GM19351 (cell line): Measurements from ENCODE around the gene MAP2K5.

Experiments
- ATAC-seq: cut with Tn5 transposase; IDR thresholded peaks from one replicate; pipeline ENCODE4 v1.9.1; 2021; ENCODE audit warnings: mild to moderate bottlenecking, moderate library complexity; ENCODE audit not compliant: unreplicated experiment

Gene MAP2K5

DNA sequence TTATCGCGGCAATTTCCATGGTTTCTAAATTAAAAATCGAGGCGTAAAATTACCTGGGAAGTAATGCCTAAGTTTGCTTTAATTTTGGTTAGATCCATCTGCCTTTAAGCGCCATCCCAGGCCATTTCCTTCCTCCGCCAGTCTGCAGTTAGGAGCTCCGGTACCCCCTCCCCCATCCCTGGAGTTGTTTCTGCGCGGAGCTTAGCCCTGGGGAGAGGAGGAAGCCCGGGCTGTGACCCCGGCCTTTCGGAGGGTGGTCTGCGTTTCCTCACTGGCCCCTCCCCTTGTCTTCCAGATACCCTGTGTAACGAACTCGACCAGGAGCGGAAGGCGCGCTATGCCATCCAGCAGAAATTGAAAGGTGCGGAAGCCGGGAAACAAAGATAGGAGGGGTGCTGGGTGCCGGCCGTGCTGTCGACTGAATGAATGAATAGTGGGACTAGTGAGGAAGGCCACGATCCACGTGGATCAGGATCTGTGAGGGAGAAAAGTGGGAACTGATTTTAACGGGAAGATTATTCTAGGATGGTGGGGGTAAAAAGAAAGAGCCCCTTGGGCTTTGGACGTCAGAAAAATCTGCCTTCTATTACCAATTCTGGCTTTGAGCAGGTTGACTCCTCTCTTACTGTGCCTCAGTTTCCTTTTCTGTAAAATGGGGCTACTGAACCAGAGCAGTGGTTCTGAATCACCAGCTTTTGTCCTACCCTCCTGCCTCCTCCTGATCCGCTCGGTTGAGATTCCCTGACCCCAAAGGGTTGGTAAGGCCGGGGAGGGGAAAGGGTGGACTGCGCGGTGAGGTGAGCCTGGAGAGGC, 290.6 kb downstream of the MAP2K5 start:
- ATAC-seq = no peak

DNA sequence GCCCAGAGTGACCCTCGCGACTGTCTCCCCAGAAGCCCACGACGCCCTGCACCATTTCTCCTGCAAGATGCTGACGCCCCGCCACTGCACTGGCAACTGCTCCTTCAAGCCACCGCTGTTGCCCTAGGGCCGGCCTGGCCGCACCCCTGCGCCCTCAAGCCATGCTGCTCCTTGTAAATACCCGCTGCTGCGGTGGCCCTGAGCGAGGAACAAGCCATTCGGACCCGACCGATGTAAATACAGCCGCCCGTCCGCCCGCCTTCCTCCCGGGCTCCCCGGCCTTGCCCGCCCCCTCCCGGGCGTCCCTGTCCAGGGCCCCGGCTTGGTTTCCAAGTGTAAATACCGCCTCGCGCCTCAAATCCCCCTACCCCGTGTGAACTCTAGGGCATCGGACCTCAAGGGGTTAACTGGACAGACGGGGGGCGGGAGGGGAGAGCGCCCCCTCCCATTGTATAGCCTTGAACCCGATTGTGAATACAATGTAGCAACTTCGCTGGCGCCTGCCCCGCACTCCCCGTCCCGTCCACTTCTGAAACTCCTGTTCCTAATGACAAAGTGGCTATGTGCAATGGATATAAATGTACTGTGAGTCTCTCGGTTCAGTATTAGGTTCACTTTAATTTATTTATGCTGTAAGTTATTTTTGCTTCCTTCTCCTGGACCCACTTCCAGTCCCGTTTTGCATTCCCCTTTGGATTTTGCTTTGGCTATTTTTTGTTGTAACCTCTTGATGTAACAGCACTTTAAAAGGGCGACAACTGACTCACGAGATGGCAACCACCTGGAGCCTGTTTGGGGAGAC, 291.4 kb downstream of the MAP2K5 start:
- ATAC-seq = no peak

DNA sequence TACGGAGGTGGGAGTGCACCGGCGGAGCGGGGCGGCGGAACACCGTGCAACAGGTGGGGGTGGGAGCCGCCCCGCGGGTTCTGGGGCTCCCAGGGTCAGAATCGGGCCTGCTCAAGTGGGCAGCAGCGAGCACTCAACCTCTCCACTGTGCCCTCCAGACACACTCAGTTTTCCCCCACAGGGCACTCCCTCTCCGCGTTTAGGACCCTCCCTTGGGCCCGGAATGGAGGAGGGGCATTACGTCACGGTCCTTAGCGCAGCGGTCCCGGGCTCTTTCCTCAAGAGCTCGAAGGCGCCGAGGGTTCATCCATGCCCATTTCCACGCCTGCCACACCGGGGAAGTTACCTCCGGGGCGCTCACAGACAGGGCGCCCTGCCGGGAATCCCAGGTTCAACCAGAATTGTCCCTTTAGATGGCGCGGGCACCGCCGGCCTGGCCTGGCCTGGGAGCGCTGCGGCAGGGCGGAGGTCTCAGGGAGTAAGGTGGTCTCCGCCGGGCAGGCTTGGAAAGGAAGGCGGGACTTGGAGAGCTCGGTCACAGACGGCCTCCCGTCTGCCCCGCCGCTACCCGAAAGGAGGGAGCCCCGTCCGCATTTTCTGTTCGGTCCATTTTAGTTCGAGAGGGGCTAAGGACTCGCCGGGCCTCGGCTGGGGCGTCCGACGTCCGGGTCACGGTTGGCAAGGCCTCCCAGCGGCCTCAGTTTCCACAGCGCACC, 292.2 kb downstream of the MAP2K5 start:
- no peak for ATAC-seq

DNA sequence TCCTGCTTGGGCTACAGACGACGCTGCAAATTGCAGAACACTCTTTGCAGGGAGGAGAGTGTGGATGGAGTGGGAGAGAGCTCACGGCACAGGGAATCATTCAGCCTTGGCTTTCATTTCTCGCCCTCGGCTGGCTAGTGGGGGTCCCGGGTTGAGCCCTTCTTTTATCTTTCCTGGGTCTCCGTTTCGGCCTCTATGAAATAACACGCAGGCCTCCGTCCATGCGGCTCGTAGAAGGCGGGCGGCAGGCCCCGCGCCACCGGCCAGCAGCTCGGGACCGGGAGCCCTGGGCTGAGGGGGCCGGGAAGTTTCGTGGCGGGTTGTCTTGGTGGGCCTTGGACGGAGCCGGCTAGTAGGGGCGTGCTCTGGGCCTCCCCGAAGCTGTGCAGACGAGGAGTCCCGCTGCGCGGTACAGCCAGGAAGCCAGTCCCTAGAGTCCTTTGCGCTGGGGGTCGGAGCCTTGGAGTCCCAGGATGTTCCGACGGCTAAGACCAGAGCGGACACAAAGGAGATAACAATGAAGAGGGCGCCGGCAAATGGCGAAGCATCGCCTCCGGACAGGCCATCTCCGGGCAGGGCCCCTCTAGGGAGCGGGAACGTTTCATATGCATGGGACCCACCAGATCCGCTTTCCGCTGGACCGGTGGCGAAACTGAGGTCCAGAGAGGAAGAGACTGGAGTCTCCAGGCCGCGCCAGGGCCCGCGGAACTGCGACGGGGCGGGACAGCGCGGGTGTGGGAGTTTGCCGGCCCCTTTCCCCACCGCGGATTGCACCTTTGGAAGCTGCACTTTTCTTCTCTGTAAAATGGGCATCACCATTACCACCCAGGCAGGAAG, 293.0 kb downstream of the MAP2K5 start:
- no peak for ATAC-seq

DNA sequence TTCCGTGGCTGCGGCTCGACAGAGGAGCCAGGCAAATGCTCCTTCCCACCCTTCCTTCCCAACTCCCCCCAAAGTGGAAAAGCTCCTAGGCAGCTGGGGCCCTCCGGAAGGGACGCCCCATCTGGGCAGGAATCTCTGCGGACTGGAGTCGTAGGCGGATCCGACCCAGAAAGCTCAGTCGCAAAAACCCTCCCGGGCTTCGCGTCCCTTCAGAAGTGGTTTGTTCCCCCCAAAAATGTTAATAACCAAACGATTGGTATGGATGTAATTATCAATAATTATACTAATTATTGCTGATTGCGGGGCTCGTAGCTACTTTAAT, 293.6 kb downstream of the MAP2K5 start:
- no peak for ATAC-seq

DNA sequence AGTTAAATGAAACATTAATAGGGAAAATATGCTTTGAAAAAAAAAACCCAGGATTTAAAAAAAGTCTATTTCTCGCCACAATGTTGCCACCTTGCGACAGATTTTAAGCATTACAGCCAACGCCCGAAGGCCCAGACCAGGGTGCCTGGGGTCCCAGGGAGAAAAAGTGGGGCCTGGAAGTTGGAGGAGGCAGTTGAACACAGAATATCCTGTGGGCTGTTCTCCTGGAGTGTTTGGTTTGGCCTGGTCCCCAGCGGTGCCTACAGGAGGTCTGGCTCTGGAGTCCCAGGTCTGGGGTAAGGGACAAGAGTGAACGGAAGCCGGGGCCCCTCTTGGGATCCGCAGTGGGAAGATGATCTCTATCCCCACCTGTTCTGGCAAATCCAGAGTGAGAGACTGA, 294.0 kb downstream of the MAP2K5 start:
- no peak for ATAC-seq

DNA sequence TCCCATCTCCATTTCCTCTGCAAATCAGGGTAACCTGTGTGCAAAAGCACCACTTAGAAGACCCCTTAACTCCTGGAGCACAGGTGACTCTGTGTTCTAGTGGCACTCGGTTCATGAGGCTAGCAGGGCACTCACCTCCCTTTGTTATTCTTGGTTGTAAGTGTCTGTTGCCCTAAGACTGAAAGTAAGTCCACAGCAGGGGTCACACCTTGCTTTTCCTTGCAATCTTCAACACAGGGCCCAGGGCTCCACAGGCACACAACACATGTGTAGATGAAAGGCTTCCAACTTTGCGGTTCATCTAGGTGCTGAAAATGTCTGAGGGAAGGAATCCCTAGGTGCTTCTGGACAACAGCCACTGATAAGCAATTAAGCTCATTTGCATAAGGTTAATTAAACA, 294.5 kb downstream of the MAP2K5 start:
- ATAC-seq = no peak

DNA sequence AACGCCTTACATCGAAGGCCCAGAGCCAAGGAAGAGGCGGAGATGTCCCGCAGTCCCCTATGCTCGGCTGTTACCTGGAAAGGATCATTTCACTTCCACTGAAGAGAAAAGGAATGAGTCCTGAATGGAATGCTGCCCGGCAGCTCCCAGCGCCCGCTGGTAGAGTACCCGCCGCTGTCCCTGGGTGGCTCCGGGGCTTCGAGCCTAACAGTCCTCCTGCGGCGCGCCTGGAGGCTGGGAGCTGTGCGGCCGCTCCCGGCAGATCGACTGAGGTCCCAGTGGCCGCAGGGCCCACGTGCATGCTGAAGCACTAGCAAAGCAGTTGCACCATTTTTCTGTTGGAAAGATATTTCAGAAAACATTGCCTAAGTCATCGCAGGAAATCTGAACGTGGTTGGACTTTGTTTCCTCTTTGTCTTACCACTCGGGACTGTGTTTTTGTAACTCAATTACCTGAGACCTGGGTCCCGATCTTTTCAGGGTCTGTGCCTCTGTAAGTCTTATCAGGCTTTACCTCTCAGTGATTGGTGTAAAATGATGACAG, 296.4 kb downstream of the MAP2K5 start:
- no peak for ATAC-seq

DNA sequence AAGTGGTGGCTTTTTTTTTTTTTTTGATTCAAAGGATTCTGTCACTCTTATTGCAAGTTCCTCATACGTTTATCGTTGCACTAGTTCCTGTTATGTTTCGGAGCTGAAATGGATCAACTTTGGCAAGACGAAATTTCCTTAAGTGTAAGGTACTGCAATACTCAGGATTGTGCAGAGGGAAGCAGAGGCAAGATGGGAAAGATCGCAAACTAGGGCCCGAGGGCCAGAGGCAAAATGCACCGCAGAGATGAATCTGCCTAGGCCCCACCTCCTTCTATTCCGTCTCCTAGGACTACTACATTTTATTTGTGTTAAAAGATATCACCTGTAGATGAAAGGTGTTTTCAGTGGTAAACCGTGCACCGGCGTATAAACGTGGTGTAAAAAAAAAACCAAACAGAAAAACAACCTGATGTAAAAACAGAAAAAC, 297.0 kb downstream of the MAP2K5 start:
- no peak for ATAC-seq

DNA sequence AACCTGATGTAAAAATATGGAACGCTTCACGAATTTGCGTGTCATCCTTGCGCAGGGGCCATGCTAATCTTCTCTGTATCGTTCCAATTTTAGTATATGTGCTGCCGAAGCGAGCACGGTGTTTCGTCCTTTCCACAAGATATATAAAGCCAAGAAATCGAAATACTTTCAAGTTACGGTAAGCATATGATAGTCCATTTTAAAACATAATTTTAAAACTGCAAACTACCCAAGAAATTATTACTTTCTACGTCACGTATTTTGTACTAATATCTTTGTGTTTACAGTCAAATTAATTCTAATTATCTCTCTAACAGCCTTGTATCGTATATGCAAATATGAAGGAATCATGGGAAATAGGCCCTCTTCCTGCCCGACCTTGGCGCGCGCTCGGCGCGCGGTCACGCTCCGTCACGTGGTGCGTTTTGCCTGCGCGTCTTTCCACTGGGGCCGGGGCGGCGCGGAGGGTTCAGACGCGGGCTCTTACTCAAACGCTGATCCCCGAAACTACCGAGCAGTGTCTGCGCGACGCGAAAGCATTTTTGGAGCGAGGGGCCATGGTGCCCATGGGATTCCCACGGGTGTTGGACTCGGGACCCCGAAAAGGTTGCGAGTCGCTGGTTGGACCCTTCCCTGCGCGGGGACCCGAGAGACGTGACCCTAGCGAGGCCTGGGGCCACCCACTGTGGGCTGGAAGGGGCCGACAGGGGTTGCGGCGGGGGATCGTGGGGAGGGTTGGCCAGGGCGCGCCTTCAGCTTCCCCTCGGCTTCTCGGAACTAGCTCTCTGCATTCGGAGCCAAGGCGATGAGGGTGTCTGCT, 297.6 kb downstream of the MAP2K5 start, which contains the start of gene RNU6-1:
Gene RNU6-1 (minus strand): TSS at position 117 of the 820 bp plus-strand sequence.
- peak; percentile 78 for ATAC-seq

DNA sequence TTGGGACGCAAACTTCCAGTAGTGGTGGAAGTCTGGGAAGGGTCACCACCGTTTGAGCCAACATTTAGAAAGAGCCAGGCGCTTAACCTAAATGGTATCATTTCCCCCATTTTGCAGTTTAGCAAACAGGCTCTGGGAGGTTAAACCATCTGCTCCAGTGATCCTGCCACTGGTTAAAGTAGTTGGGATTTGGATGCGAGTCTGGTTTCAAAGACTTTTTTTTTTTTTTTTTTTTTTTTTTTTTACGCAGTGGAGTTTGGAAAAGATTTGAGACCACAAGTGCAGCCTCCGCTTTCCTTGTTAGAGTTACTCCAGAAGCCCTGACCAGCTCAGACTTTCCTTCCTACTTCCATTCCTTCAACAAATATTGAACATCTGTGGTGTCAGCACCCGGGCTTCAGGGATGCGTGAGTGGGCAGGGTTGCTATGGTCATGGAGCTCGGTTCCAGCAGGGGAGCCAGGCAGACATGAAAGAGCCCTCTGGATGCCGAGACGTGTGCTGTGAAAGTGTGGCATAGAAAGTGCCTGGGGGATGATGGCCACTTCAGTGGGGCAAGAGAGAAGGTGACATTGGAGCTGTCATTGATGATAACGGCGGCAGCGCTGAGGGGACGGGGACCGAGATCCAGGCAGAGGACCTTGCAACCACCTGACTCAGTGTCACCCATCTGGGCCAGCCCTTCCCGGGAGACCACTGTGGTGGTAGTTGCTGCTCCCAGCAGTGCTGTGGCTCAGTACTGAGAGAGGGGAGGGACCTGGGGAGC, 298.4 kb downstream of the MAP2K5 start:
- ATAC-seq = no peak

DNA sequence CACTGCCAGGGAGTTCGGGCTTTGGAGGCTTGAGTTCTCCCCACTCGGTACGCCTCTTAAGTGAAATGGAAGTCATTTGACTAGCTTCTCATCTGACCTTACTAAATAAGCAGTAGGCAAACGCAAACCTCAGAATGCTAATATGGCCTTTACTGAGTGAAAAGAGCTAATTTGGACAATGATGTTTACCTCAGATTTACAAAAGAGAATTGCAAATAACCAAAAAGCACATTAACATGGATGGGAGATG, 298.9 kb downstream of the MAP2K5 start:
- no peak for ATAC-seq

DNA sequence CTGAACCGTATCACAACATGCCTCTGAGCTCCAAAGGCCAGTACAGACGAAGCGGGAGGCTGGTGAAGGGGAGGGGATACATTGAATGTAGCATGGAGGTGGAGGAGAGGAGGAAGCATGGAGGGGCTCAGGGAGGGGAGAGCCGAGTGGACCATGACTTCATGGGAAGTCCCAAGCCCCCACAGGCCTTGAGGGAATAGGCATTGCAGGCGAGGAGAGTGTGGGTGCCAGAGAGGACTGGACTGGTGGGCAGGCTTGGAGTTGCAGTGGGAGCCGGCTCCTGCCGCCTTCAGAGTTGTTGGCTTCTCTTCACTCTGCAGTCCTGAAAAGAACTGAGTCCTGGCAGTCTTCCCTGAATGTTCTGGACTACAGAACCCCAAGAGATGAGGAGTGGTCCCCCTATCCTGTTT, 300.6 kb downstream of the MAP2K5 start:
- ATAC-seq = no peak

DNA sequence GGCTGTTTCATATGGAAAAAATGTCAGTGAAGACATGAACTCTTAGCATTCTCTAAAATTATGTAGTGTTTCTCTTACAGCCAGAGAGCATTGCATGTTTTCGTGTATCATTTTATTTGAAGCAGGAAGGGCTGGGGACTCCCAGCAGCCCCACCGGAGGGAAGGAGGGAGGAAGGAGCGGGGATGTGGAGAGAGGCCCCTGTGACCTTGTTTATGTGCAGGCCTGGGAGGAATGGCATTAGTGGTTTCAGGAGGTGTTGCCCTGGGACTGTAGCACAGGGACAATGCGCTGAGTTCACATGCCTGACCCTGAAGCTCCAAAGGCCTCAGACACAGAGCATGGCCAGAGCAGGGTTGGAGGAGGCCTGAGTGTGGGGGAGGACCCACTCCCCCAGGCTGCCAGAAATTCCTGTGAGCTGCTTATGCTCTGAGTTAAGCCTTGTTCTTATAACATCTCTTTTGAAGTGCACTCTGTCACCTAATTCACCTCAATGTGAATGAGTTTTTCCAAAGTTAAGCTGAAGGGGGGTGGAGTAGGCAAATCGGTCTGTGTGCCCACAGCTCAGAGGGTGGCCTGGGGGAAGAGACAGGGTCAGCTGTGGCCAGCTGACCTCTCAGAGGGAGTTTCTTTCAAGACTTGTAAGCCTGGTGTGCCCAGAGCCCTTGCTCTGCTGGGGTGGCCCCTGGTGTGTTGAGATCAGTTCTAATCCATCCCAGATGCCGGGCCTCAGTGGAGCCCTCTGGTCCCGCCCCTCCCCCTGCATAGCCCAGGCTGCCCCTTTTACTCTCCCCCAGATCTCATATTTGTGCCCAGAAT, 301.3 kb downstream of the MAP2K5 start:
- ATAC-seq = no peak

DNA sequence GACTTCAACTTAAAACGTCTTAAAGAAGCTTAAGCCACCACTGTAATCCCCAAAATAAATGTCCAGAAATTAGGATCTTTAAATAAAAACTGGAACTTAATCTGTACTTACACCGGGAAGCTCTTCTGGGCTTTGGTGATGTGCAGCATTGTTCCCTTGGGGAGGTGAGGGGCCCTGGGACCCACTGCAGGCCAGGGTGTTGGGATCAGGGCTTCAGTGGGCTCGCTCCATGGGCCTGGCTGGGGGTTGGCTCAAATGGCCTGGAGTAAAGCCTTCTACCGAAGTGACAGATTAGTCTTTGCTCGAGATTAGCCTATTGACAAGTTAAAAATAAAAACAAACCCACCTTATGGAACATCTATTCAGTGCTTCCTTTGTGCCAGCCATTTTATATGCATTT, 303.5 kb downstream of the MAP2K5 start:
- no peak for ATAC-seq

DNA sequence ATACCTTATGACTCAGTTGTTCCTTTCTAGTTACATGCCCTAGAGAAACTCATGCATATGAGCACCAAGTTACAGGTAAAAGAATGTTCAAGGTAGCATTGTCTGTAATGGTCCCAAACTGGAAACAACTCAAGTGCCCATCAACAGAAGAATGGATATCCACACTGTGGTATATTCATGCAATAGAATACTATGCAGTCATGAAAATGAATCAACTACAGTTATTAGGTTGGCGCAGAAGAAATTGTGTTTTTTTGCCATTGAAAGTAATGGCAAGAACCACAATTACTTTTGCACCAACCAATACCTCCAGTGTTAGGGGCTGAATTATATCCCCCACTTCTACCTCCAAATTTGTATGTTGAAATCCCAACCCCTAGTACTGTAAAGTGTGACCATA, 307.0 kb downstream of the MAP2K5 start:
- no peak for ATAC-seq

DNA sequence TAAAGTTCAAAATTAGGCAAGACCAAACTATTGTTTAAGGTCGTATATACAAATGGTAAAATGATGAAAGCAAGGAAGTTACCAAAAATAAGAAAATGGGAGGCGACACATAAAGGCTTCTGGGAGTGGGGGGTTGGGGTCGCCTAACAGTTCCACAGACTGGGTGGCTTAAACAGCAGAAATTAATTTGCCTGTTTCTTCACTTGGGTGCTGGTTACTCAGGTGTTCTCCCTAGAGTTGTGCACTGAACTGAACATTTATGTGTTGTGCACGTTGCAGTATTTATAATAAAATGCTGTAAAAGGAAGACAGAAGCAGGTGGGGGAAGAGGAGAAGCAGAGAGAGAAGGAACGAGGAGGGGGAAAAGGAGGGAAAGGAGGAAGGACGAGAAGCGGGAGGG, 307.8 kb downstream of the MAP2K5 start:
- ATAC-seq = no peak

DNA sequence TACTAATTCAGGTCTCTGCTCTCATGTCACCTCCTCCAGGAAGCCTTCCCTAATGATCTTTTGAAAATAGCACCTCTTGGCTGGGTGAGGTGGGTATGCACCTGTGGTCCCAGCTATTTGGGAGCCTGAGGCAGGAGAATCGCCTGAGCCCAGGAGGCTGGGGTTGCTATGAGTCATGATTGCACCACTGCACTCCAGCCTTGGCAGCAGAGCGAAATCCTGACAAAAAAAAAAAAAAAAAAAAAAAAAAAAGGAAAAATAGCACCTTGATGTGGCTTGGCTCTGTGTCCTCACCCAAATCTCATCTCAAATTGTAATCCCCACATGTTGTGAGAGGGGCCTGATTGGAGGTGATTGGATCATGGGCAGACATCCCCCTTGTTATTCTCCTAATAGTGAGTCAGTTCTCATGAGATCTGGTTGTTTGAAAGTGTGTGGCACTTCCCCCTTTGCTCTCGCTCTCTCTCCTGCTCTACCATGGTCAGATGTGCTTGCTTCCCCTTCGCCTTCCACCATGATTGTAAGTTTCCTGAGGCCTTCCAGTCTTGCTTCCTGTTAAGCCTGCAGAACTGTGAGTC, 308.6 kb downstream of the MAP2K5 start:
- ATAC-seq = no peak
